ENCODE results near the gene SMIM35.

The SMIM35 gene

DNA sequence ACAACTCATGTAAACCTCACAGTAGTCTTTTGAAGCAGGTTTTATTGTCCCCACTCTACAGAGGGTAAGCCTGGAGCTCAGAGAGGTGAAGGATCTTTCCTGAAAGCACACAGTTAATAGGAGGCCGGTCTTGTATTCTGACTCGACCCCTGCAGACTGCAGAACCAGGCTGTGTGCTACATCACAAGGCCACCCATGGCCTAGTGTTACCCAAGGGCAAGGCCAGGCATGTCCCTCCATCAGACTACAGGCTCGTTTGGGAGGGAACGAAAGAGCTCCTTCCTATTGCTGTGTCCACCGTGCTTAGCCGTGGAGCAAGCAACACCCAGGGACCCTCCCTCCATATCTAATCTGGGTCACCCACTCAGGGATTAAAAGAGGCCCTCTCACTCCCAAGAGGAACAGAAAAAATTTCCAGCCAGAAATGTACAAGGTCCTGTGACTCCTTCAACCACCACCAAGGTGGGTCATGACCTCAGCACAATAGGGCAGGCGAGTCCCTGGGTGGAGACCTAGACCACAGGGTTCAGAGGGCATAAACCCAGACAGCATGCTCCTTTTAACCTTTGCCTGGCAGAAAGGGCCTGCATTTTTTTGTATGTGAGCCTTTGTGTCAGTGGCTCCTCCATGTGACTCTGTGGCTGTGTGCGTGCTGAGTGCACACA is 6.3 kb upstream of the SMIM35 start:
- Histone ChIP-seq H3K79me2 (no peaks in the 10 kb centered on the region), H3K4me3 (ENCODE audit: low read depth, low read length) (no peak overlapping the region), H3K9me3 (ENCODE audit: control insufficient read depth, low read length) (no peaks in the 10 kb centered on the region), H2AFZ (no peak overlapping the region), H3K9ac (no peak overlapping the region), H3K36me3 (ENCODE audit: control insufficient read depth, insufficient read depth, low read length) (no peaks in the 10 kb centered on the region), H3K4me2 (ENCODE audit: low read length) (no peak overlapping the region), H3K27ac (no peak overlapping the region), H3K27me3 (ENCODE audit: control insufficient read depth, insufficient read depth, low read length) (no peaks in the 10 kb centered on the region), H3K4me1 (no peaks in the 10 kb centered on the region)
- TF ChIP-seq, protein P1, sequence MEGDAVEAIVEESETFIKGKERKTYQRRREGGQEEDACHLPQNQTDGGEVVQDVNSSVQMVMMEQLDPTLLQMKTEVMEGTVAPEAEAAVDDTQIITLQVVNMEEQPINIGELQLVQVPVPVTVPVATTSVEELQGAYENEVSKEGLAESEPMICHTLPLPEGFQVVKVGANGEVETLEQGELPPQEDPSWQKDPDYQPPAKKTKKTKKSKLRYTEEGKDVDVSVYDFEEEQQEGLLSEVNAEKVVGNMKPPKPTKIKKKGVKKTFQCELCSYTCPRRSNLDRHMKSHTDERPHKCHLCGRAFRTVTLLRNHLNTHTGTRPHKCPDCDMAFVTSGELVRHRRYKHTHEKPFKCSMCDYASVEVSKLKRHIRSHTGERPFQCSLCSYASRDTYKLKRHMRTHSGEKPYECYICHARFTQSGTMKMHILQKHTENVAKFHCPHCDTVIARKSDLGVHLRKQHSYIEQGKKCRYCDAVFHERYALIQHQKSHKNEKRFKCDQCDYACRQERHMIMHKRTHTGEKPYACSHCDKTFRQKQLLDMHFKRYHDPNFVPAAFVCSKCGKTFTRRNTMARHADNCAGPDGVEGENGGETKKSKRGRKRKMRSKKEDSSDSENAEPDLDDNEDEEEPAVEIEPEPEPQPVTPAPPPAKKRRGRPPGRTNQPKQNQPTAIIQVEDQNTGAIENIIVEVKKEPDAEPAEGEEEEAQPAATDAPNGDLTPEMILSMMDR (IDR thresholded peaks at IDR 0.05): no peak

DNA sequence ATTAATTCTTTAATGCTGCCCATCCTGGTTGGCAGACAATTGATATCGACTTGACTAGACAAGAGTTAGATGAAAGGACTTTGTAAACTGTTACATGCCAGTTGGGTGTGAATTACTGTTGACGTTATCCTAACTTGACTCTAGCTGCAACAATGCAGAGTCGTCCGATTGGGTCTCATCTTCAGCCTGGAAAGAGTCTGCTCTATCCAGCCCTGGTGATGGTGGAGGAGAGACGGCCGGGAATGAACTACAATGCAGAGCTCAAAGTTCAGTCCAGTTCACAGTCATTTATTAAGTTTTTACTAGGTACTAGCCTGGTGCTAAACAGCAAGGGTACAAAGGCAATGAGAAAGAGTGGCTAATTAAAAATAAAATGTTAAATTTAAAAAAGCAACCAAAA is 4.9 kb upstream of the SMIM35 start:
- H3K4me3 ChIP-seq (ENCODE audit: low read depth, low read length): no peak overlapping the region
- H3K36me3 ChIP-seq (ENCODE audit: control insufficient read depth, insufficient read depth, low read length): no peaks in the 10 kb centered on the region
- no peak overlapping the region for H3K4me2 ChIP-seq (ENCODE audit: low read length)
- no peak overlapping the region for H3K27ac ChIP-seq
- H2AFZ ChIP-seq: no peak overlapping the region
- no peaks in the 10 kb centered on the region for H3K27me3 ChIP-seq (ENCODE audit: control insufficient read depth, insufficient read depth, low read length)
- H3K9me3 ChIP-seq (ENCODE audit: control insufficient read depth, low read length): no peaks in the 10 kb centered on the region
- no peaks in the 10 kb centered on the region for H3K79me2 ChIP-seq
- no peaks in the 10 kb centered on the region for H3K4me1 ChIP-seq
- TF ChIP-seq, protein P1 (IDR thresholded peaks at IDR 0.05): no peak
- no peak overlapping the region for H3K9ac ChIP-seq

DNA sequence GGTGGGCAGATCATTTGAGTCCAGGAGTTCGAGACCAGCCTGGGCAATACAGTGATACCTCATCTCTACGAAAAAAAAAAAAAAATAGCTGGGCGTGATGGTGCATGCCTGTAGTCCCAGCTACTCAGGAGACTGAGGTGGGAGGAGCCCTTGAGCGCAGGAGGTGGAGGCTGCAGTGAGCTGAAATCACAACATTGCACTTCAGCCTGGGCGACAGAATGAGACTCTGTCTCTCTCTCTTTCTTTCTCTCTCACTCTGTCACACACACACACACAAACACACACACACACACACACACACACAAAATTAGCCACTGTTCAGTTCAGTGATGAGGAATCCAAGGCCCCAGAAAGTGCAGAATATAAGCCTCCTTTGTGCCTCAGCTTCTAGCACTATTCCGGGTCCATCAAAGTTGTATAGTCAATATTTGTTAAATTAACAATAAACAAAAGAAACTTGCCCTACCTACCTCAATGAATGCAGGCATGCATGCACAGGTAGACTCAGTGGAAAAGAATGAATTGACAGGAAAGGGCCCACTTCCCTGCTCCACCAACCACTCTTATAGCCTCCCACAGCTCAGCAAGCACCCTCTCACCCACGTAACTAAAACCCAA is 3.9 kb upstream of the SMIM35 start:
- no peak overlapping the region for H3K4me3 ChIP-seq (ENCODE audit: low read depth, low read length)
- no peak overlapping the region for H3K4me2 ChIP-seq (ENCODE audit: low read length)
- no peaks in the 10 kb centered on the region for H3K9me3 ChIP-seq (ENCODE audit: control insufficient read depth, low read length)
- H3K79me2 ChIP-seq: no peaks in the 10 kb centered on the region
- no peak overlapping the region for H3K9ac ChIP-seq
- no peak overlapping the region for H3K27ac ChIP-seq
- TF ChIP-seq, protein P1 (IDR thresholded peaks at IDR 0.05): no peak
- no peaks in the 10 kb centered on the region for H3K4me1 ChIP-seq
- H3K36me3 ChIP-seq (ENCODE audit: control insufficient read depth, insufficient read depth, low read length): no peaks in the 10 kb centered on the region
- H3K27me3 ChIP-seq (ENCODE audit: control insufficient read depth, insufficient read depth, low read length): no peaks in the 10 kb centered on the region
- no peak overlapping the region for H2AFZ ChIP-seq

DNA sequence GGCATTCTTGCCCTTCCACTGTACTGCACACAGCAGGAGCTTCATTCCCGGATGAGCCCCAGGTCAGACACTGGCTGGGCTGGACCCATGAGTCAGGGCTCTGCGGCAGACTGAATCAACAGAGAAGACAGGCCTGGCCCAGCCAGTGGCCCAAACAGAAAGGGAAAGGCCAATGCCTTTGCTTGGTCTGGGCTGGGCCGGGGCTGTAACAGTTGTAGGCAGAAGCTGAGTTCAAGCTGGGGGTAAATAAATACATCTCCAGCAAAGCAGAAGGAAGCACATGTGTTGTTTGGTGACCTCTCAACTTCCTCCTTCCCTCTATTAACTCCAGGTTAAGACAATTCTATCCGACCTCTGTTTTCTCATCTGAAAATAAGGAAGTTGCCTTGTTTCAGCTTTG is 1.8 kb upstream of the SMIM35 start:
- Histone ChIP-seq H3K4me2 (ENCODE audit: low read length) (no peak overlapping the region), H3K27me3 (ENCODE audit: control insufficient read depth, insufficient read depth, low read length) (no peaks in the 10 kb centered on the region), H3K27ac (no peak overlapping the region), H3K79me2 (no peaks in the 10 kb centered on the region), H3K4me3 (ENCODE audit: low read depth, low read length) (no peak overlapping the region), H3K4me1 (no peaks in the 10 kb centered on the region), H2AFZ (no peak overlapping the region), H3K9ac (no peak overlapping the region), H3K36me3 (ENCODE audit: control insufficient read depth, insufficient read depth, low read length) (no peaks in the 10 kb centered on the region), H3K9me3 (ENCODE audit: control insufficient read depth, low read length) (no peaks in the 10 kb centered on the region)
- TF ChIP-seq, protein P1 (IDR thresholded peaks at IDR 0.05): no peak

DNA sequence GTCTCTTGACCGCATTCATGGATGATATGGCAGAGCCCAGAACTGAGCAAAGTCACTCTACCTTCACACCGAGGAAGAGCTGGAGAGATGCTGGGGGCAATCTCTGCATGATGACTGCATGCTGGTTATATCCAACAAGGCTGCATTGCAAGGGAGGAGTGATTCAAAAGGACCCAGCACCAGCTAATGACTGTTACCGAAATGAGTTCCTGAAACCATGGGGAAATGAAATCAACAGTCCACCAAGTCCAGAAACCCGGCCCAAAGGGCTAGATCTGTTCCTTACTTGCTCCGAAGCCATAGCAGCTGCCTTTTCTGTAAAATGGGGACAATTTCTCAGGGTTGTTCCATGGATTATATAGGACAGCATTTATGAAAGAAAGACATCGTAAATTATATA is 1.2 kb upstream of the SMIM35 start:
- H2AFZ ChIP-seq: no peak overlapping the region
- H3K4me2 ChIP-seq (ENCODE audit: low read length): no peak overlapping the region
- H3K4me3 ChIP-seq (ENCODE audit: low read depth, low read length): no peak overlapping the region
- no peak overlapping the region for H3K27ac ChIP-seq
- H3K27me3 ChIP-seq (ENCODE audit: control insufficient read depth, insufficient read depth, low read length): no peaks in the 10 kb centered on the region
- H3K79me2 ChIP-seq: no peaks in the 10 kb centered on the region
- no peaks in the 10 kb centered on the region for H3K9me3 ChIP-seq (ENCODE audit: control insufficient read depth, low read length)
- no peaks in the 10 kb centered on the region for H3K4me1 ChIP-seq
- TF ChIP-seq, protein P1 (IDR thresholded peaks at IDR 0.05): no peak
- no peak overlapping the region for H3K9ac ChIP-seq
- H3K36me3 ChIP-seq (ENCODE audit: control insufficient read depth, insufficient read depth, low read length): no peaks in the 10 kb centered on the region

Measured in parathyroid adenoma (tissue), 2 donors.